ENCODE data around the gene ZFP57.
A peak's percentile ranks its signal among the peaks of the same experiment; 100 is the strongest.

Gene ZFP57

DNA sequence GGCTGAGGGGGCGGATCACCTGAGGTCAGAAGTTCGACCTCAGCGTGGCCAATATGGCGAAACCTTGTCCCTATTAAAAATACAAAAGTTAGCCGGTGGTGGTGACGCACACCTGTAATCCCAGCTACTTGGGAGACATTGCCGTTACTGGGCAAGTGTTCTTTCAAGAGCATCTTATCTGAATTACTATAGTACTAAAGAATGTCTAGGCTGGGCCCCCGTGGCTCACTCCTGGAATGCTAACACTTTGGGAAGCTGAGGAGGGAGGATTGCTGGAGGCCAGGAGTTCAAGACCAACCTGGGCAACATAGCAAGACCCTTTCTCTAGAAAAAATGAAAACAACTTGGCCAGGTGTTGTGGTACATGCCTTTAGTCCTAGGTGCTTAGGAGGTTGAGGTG, 859 bp upstream of the ZFP57 start:
- Histone ChIP-seq H2BK15ac (replicated peaks; ENCODE audit: low read depth) (no peak overlapping the region), H3K79me1 (ENCODE audit: low read length) (no peaks in the 10 kb centered on the region), H3K18ac (ENCODE audit: low read length) (no peak overlapping the region)

DNA sequence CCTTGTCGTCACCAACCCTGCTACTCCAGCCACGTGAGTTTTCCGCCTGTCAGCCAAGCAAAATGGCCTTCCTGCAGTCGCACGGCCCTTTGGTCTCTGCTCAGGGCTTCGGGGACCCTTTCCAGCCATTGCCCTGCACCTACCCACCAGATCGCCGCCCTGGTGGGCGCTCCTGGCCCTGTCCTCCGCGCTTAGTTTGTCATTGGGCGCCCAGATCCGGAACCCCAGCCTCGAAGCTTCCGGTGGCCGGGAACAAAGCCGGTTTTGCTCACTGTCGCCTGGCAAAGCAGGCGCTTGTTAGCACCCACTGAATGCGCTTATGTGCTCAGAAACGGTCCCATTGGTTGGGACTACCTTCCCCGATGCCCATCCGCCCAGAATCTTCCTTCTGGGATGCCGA, 536 bp downstream of the ZFP57 start:
- no peak overlapping the region for H4K5ac ChIP-seq (ENCODE audit: low read length)

More for the DNA sequence above, 859 bp upstream of the ZFP57 start:
- Histone ChIP-seq H3K56ac (ENCODE audit: low read length) (no peak overlapping the region), H4K5ac (ENCODE audit: low read length) (no peak overlapping the region), H3K4ac (ENCODE audit: low read depth, low read length) (no peak overlapping the region), H4K8ac (ENCODE audit: low read depth, low read length) (no peak overlapping the region), H3K27me3 (ENCODE audit: insufficient read depth, low read length, poor library complexity) (no peaks in the 10 kb centered on the region), H3K23ac (ENCODE audit: low read length) (no peak overlapping the region), H3K4me3 (ENCODE audit: low read length) (no peak overlapping the region), H3K4me1 (ENCODE audit: control insufficient read depth, low read depth, low read length) (peaks cover 2% of the 10 kb centered on the region), H3K27ac (ENCODE audit: low read depth, low read length) (no peak overlapping the region), H3K4me2 (ENCODE audit: low read length) (no peak overlapping the region), H2BK5ac (ENCODE audit: low read length) (no peak overlapping the region), H3K36me3 (ENCODE audit: control insufficient read depth, insufficient read depth, low read length) (no peaks in the 10 kb centered on the region), H2BK120ac (ENCODE audit: low read depth, low read length) (no peak overlapping the region), H3K79me2 (ENCODE audit: control insufficient read depth, insufficient read depth, low read length) (no peaks in the 10 kb centered on the region), H2AK5ac (ENCODE audit: low read length) (no peak overlapping the region), H3K9ac (ENCODE audit: low read length) (no peak overlapping the region)
- no CpG with 5 or more reads among the region's 8 CpGs for WGBS (ENCODE audit: extremely low coverage, insufficient coverage, low lambda C conversion rate)
- no peak for DNase-seq

DNA sequence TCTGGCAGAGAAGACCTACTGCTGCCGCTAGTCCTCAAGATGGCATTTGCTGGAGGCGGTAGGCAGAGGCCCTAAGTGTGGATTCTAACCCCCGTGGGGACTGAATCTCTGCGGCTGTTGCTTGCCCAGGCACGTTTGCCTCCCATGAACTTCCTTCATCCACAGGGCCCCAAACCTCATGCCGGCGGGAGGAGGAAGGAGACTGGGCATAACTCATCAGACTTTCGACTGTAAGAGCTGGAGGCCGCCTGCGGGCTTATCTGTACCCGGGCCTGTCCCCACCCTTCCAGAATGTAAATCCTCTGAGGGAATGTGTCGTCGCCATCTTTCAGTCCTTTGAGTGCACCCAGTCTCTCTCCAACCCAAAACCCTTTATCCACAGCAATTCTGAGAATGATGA, 990 bp downstream of the ZFP57 start:
- Histone ChIP-seq H3K4me2 (ENCODE audit: low read length) (no peak overlapping the region), H4K8ac (ENCODE audit: low read depth, low read length) (no peak overlapping the region), H2BK120ac (ENCODE audit: low read depth, low read length) (no peak overlapping the region), H3K4me3 (ENCODE audit: low read length) (no peak overlapping the region), H3K27ac (ENCODE audit: low read depth, low read length) (no peak overlapping the region), H3K4me1 (ENCODE audit: control insufficient read depth, low read depth, low read length) (peaks cover 2% of the 10 kb centered on the region), H3K23ac (ENCODE audit: low read length) (no peak overlapping the region), H3K9ac (ENCODE audit: low read length) (no peak overlapping the region), H4K5ac (ENCODE audit: low read length) (no peak overlapping the region), H3K27me3 (ENCODE audit: insufficient read depth, low read length, poor library complexity) (no peaks in the 10 kb centered on the region), H3K18ac (ENCODE audit: low read length) (peak overlapping the region; percentile 20), H3K4ac (ENCODE audit: low read depth, low read length) (no peak overlapping the region), H3K79me2 (ENCODE audit: control insufficient read depth, insufficient read depth, low read length) (no peaks in the 10 kb centered on the region), H3K36me3 (ENCODE audit: control insufficient read depth, insufficient read depth, low read length) (no peaks in the 10 kb centered on the region), H2BK15ac (replicated peaks; ENCODE audit: low read depth) (no peak overlapping the region), H3K79me1 (ENCODE audit: low read length) (no peaks in the 10 kb centered on the region), H3K56ac (ENCODE audit: low read length) (peak overlapping the region; percentile 7), H2BK5ac (ENCODE audit: low read length) (no peak overlapping the region), H2AK5ac (ENCODE audit: low read length) (no peak overlapping the region)
- WGBS (ENCODE audit: extremely low coverage, insufficient coverage, low lambda C conversion rate) = no CpG with 5 or more reads among the region's 13 CpGs
- DNase-seq = no peak

More for the DNA sequence above, 536 bp downstream of the ZFP57 start:
- Histone ChIP-seq H3K79me1 (ENCODE audit: low read length) (no peaks in the 10 kb centered on the region), H3K4me2 (ENCODE audit: low read length) (no peak overlapping the region), H3K18ac (ENCODE audit: low read length) (no peak overlapping the region), H3K27me3 (ENCODE audit: insufficient read depth, low read length, poor library complexity) (no peaks in the 10 kb centered on the region), H2BK5ac (ENCODE audit: low read length) (no peak overlapping the region), H2AK5ac (ENCODE audit: low read length) (no peak overlapping the region), H3K4me1 (ENCODE audit: control insufficient read depth, low read depth, low read length) (peaks cover 2% of the 10 kb centered on the region), H3K56ac (ENCODE audit: low read length) (no peak overlapping the region), H3K27ac (ENCODE audit: low read depth, low read length) (no peak overlapping the region), H3K4me3 (ENCODE audit: low read length) (no peak overlapping the region), H4K8ac (ENCODE audit: low read depth, low read length) (no peak overlapping the region), H3K36me3 (ENCODE audit: control insufficient read depth, insufficient read depth, low read length) (no peaks in the 10 kb centered on the region), H3K4ac (ENCODE audit: low read depth, low read length) (no peak overlapping the region), H2BK15ac (replicated peaks; ENCODE audit: low read depth) (no peak overlapping the region), H3K79me2 (ENCODE audit: control insufficient read depth, insufficient read depth, low read length) (no peaks in the 10 kb centered on the region), H3K9ac (ENCODE audit: low read length) (no peak overlapping the region), H2BK120ac (ENCODE audit: low read depth, low read length) (no peak overlapping the region), H3K23ac (ENCODE audit: low read length) (no peak overlapping the region)
- DNase-seq = no peak
- WGBS (ENCODE audit: extremely low coverage, insufficient coverage, low lambda C conversion rate) = no CpG with 5 or more reads among the region's 24 CpGs

DNA sequence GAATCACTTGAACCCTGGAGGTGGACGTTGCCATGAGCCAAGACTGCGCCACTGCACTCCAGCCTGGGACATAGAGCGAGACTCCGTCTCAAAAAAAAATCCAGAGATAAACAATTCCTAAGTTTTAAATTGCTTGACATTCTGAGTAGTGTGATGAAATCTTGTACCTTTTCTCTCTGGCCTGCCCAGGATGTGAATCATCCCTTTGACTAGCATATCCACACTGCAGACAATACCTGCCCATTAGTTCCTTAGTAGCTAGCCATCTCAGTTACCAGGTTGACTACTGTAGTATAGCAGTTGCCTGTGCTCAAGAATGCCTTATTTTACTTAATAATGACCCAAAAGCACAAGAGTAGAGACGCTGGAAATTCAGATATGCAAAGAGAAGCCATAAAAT, 2.8 kb downstream of the ZFP57 start:
- Histone ChIP-seq H2BK5ac (ENCODE audit: low read length) (no peak overlapping the region), H3K4me3 (ENCODE audit: low read length) (no peak overlapping the region), H3K4me2 (ENCODE audit: low read length) (no peak overlapping the region), H2BK120ac (ENCODE audit: low read depth, low read length) (no peak overlapping the region), H3K4me1 (ENCODE audit: control insufficient read depth, low read depth, low read length) (no peaks in the 10 kb centered on the region), H4K8ac (ENCODE audit: low read depth, low read length) (no peak overlapping the region), H3K27ac (ENCODE audit: low read depth, low read length) (no peak overlapping the region), H2AK5ac (ENCODE audit: low read length) (no peak overlapping the region), H3K23ac (ENCODE audit: low read length) (no peak overlapping the region), H3K79me1 (ENCODE audit: low read length) (no peaks in the 10 kb centered on the region), H2BK15ac (replicated peaks; ENCODE audit: low read depth) (no peak overlapping the region), H3K18ac (ENCODE audit: low read length) (no peak overlapping the region), H3K9ac (ENCODE audit: low read length) (no peak overlapping the region), H3K56ac (ENCODE audit: low read length) (no peak overlapping the region), H4K5ac (ENCODE audit: low read length) (no peak overlapping the region), H3K27me3 (ENCODE audit: insufficient read depth, low read length, poor library complexity) (no peaks in the 10 kb centered on the region), H3K36me3 (ENCODE audit: control insufficient read depth, insufficient read depth, low read length) (no peaks in the 10 kb centered on the region), H3K4ac (ENCODE audit: low read depth, low read length) (no peak overlapping the region), H3K79me2 (ENCODE audit: control insufficient read depth, insufficient read depth, low read length) (no peaks in the 10 kb centered on the region)
- DNase-seq = no peak
- no CpG with 5 or more reads among the region's 5 CpGs for WGBS (ENCODE audit: extremely low coverage, insufficient coverage, low lambda C conversion rate)

DNA sequence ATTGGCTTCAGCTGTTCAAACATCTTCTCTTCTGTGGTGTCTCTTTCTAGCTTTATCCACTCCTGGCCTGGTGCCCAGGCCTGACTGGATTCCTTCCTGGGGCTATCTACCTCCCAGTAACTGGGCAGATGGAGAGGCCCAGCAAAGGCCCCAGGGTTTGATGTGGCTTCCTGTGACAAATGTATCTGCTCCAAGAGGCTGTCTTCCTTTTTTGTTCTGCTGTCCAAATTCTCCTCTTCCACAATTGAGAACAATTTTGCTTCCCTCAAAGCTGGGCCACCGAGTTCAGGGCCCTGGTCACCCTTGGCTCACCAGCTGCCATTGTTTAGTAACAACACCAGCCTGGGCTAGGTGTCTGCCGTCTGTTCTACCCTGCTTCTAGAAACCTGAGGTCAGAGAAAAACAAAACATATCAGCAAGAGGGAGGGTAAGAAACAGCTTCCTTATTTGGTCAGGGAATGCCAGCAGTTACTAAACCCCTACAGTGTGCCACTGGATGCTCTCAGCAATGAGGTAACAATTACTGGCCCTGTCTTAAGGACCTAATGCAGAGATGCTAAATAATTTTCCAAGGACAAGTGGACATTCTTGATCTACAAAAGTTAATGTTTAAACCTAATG, 3.9 kb downstream of the ZFP57 start:
- H2BK5ac ChIP-seq (ENCODE audit: low read length) = no peak overlapping the region
- DNase-seq = peak; percentile 72
- no peak overlapping the region for H4K5ac ChIP-seq (ENCODE audit: low read length)
- no peak overlapping the region for H3K18ac ChIP-seq (ENCODE audit: low read length)
- no peak overlapping the region for H3K23ac ChIP-seq (ENCODE audit: low read length)
- H3K4me3 ChIP-seq (ENCODE audit: low read length) = no peak overlapping the region
- H3K27me3 ChIP-seq (ENCODE audit: insufficient read depth, low read length, poor library complexity) = no peaks in the 10 kb centered on the region
- no peaks in the 10 kb centered on the region for H3K79me2 ChIP-seq (ENCODE audit: control insufficient read depth, insufficient read depth, low read length)
- H2AK5ac ChIP-seq (ENCODE audit: low read length) = no peak overlapping the region
- no peak overlapping the region for H2BK15ac ChIP-seq (replicated peaks; ENCODE audit: low read depth)
- H3K27ac ChIP-seq (ENCODE audit: low read depth, low read length) = no peak overlapping the region
- no peaks in the 10 kb centered on the region for H3K36me3 ChIP-seq (ENCODE audit: control insufficient read depth, insufficient read depth, low read length)
- H3K4ac ChIP-seq (ENCODE audit: low read depth, low read length) = no peak overlapping the region
- no peak overlapping the region for H4K8ac ChIP-seq (ENCODE audit: low read depth, low read length)
- WGBS (ENCODE audit: extremely low coverage, insufficient coverage, low lambda C conversion rate) = no CpG with 5 or more reads among the region's 2 CpGs
- H3K4me1 ChIP-seq (ENCODE audit: control insufficient read depth, low read depth, low read length) = no peaks in the 10 kb centered on the region
- H3K79me1 ChIP-seq (ENCODE audit: low read length) = no peaks in the 10 kb centered on the region
- H3K56ac ChIP-seq (ENCODE audit: low read length) = no peak overlapping the region
- no peak overlapping the region for H3K9ac ChIP-seq (ENCODE audit: low read length)
- H2BK120ac ChIP-seq (ENCODE audit: low read depth, low read length) = no peak overlapping the region
- no peak overlapping the region for H3K4me2 ChIP-seq (ENCODE audit: low read length)

DNA sequence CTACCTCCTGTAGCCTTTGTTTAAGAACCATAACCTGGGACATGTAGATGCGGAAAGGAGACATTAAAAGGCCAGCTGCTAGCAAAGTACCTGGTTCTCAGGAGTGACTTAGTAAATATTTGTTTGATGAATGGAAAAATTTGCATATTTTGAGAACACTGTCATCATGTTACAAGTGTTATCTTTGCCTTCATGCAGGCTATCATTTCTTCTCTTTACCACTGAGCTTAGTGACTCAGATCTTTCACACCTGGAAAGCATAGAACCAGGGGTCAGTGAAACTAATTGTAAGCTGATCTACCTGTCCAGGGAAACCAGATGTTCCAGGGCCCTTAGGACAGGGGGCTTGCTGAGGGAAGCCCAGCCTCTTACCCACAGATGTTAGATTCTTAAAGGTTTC, 5.4 kb downstream of the ZFP57 start:
- Histone ChIP-seq H2BK15ac (replicated peaks; ENCODE audit: low read depth) (no peak overlapping the region), H2AK5ac (ENCODE audit: low read length) (no peak overlapping the region), H3K27ac (ENCODE audit: low read depth, low read length) (no peak overlapping the region), H3K56ac (ENCODE audit: low read length) (no peak overlapping the region), H3K4me3 (ENCODE audit: low read length) (no peak overlapping the region), H4K5ac (ENCODE audit: low read length) (no peak overlapping the region), H3K36me3 (ENCODE audit: control insufficient read depth, insufficient read depth, low read length) (no peaks in the 10 kb centered on the region), H3K18ac (ENCODE audit: low read length) (no peak overlapping the region), H3K79me1 (ENCODE audit: low read length) (no peaks in the 10 kb centered on the region), H3K4ac (ENCODE audit: low read depth, low read length) (no peak overlapping the region), H3K79me2 (ENCODE audit: control insufficient read depth, insufficient read depth, low read length) (no peaks in the 10 kb centered on the region), H3K9ac (ENCODE audit: low read length) (no peak overlapping the region), H4K8ac (ENCODE audit: low read depth, low read length) (no peak overlapping the region), H2BK120ac (ENCODE audit: low read depth, low read length) (no peak overlapping the region), H3K23ac (ENCODE audit: low read length) (no peak overlapping the region), H2BK5ac (ENCODE audit: low read length) (no peak overlapping the region), H3K4me1 (ENCODE audit: control insufficient read depth, low read depth, low read length) (no peaks in the 10 kb centered on the region), H3K27me3 (ENCODE audit: insufficient read depth, low read length, poor library complexity) (no peaks in the 10 kb centered on the region), H3K4me2 (ENCODE audit: low read length) (no peak overlapping the region)
- no CpG with 5 or more reads among the region's 1 CpG for WGBS (ENCODE audit: extremely low coverage, insufficient coverage, low lambda C conversion rate)
- DNase-seq = no peak
